CD4-positive, alpha-beta T cell (primary cell): ENCODE measurements around the gene NYNRIN. TPM values are rescaled to one million over a fixed set of nuclear protein-coding genes. Genes with fewer than 3 reads are reported as not detected.

Source experiments
- ATAC-seq: fragments of 200-7000 bp; cut with Tn5 transposase; one replicate; pipeline ENCODE4 v1.10.0; 2022; ENCODE audit warnings: mild to moderate bottlenecking; ENCODE audit not compliant: poor library complexity
- CTCF ChIA-PET: fragments of 350-600 bp; sonication (Branson Sonifier 250); formaldehyde crosslinking; loops from one replicate; lab custom pipeline; 2021; ENCODE audit warnings: antibody characterized with exemption, inconsistent platforms; lab: Charles Lee
- POLR2A ChIA-PET: fragments of 350-600 bp; sonication (Branson Sonifier 250); formaldehyde crosslinking; loops from one replicate; lab custom pipeline; 2021; ENCODE audit warnings: antibody characterized with exemption, inconsistent platforms; lab: Charles Lee
- DNase-seq, 14 experiments: peaks; one replicate each; pipeline ENCODE4 v3.0.0-alpha.2; 2013 to 2020; ENCODE audit warnings: mixed read lengths in 2 of 14
- H3K27ac ChIP-seq, 2 donors: one replicate each; pipeline versions ENCODE4 v1.5.1 to v1.7.0; 2013; ENCODE audit warnings: low read length in 2 of 2, low read depth in 1 of 2, mild to moderate bottlenecking in 1 of 2
- H3K27me3 ChIP-seq, 2 experiments: 1 replicate in 1 of 2; 2 replicates in 1 of 2; pipeline versions ENCODE4 v1.6.1 to v1.7.0; 2013; ENCODE audit warnings: low read length in 2 of 2, control low read depth in 1 of 2, mild to moderate bottlenecking in 1 of 2, moderate library complexity in 1 of 2; ENCODE audit not compliant: insufficient read depth in 2 of 2, control insufficient read depth in 1 of 2
- H3K36me3 ChIP-seq: one replicate; pipeline ENCODE4 v1.6.1; 2013; ENCODE audit warnings: low read length, control low read depth; ENCODE audit not compliant: insufficient read depth
- H3K4me1 ChIP-seq: one replicate; pipeline ENCODE4 v1.6.1; 2013; ENCODE audit warnings: low read length, control low read depth; ENCODE audit not compliant: insufficient read depth
- H3K4me3 ChIP-seq: one replicate; pipeline ENCODE4 v1.5.1; 2013; ENCODE audit warnings: mild to moderate bottlenecking, low read length, moderate library complexity
- H3K9me3 ChIP-seq, 2 experiments: 1 replicate in 1 of 2; 2 replicates in 1 of 2; pipeline versions ENCODE4 v1.6.1 to v1.7.0; 2013; ENCODE audit warnings: low read length in 2 of 2, mild to moderate bottlenecking in 2 of 2, control low read depth in 1 of 2, moderate library complexity in 1 of 2; ENCODE audit not compliant: control insufficient read depth in 1 of 2, insufficient read depth in 1 of 2
- H3K27ac Mint-ChIP-seq: one replicate; pipeline ENCODE4 v1.8.0; 2020; ENCODE audit warnings: mixed read lengths
- H3K27me3 Mint-ChIP-seq: one replicate; pipeline ENCODE4 v1.8.0; 2021; ENCODE audit warnings: mixed read lengths
- H3K36me3 Mint-ChIP-seq: one replicate; pipeline ENCODE4 v1.8.0; 2021; ENCODE audit warnings: low read depth, mixed read lengths
- H3K4me1 Mint-ChIP-seq: one replicate; pipeline ENCODE4 v1.8.0; 2021; ENCODE audit warnings: low read depth, mixed read lengths
- H3K4me3 Mint-ChIP-seq: one replicate; pipeline ENCODE4 v1.8.0; 2020; ENCODE audit warnings: mild to moderate bottlenecking, mixed read lengths
- H3K9me3 Mint-ChIP-seq: one replicate; pipeline ENCODE4 v1.8.0; 2020; ENCODE audit warnings: mixed read lengths
- CTCF ChIP-seq: fragments of 200-600 bp; IDR thresholded peaks from one replicate; pipeline ENCODE4 v1.8.0; 2022; ENCODE audit warnings: antibody characterized with exemption, mild to moderate bottlenecking
- intact Hi-C, 2 experiments: fragments of 100-400 bp; cut with DNase I in 1 of 2; cut with micrococcal nuclease in 1 of 2; formaldehyde crosslinking; loops; one replicate each; pipeline versions ENCODE4 v1.15.1 to v1.9.0; 2023 to 2025; cut with DNase I, micrococcal nuclease
- total RNA-seq, 174 experiments: library from RNA in 2 of 174; stranded (reverse) in 2 of 174; gene quantifications; one replicate each; pipeline ENCODE4 v1.2.3 and lab custom pipeline; 2021 to 2026

The NYNRIN gene
- total RNA-seq, 2 experiments from 2014 or later: 0.08 to 0.25 TPM

DNA sequence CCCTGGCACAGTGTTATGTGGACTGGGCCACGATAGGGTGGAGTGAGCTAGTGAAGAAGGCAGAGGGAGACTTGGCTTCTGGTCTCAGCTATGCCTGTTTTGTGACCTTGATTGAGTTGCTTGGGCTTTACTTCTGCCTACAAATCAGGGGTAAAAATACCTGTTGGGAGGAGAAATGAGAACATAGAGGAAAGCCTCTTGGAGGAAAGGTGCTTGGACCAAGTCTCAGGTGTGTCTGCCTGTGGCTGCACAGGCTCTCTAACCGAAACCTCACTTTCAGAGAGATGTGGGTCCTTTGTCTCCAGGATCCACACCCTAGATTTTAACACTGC is 38.9 kb downstream of the NYNRIN start:
- Histone ChIP-seq H3K4me1 (peaks cover 43% of the 10 kb centered on the region), H3K36me3 (peaks cover 83% of the 10 kb centered on the region), H3K4me3 (no peak overlapping the region), H3K27ac (peak overlapping the region; percentile 9 to 37), H3K9me3 (no peaks in the 10 kb centered on the region), H3K27me3 (no peaks in the 10 kb centered on the region)
- no peak for DNase-seq
- TF ChIP-seq CTCF: no peak
- H3K36me3 Mint-ChIP-seq: peaks cover 95% of the 10 kb centered on the region
- H3K27me3 Mint-ChIP-seq: no peaks in the 10 kb centered on the region
- peak overlapping the region; percentile 68 for H3K27ac Mint-ChIP-seq
- H3K4me1 Mint-ChIP-seq: peaks cover 82% of the 10 kb centered on the region
- no peak for ATAC-seq
- intact Hi-C loops: loop anchor here (2.0 to 10.0 kb wide), 2 partner anchors 323 to 423 kb away; partner anchors contain the start of genes DCAF11 (in 1 of the 2) and NRL (in 1 of the 2)
- peak overlapping the region; percentile 77 for H3K4me3 Mint-ChIP-seq
- no peaks in the 10 kb centered on the region for H3K9me3 Mint-ChIP-seq
- POLR2A ChIA-PET: interaction anchor here (0.9 to 10.8 kb wide), 4 partner anchors 39 to 204 kb away, joined by 3 to 270 read pairs (median 6); partner anchors contain the start of genes ADCY4, NYNRIN, RIPK3 and TINF2
- CTCF ChIA-PET: interaction anchor here (2.7 to 3.6 kb wide), 4 partner anchors 72 to 195 kb away, joined by 11 to 64 read pairs (median 19); partner anchors contain the start of genes ADCY4 and TINF2

- DNase-seq (no peak), ATAC-seq (no peak)
- Mint-ChIP-seq H3K27ac (peak overlapping the region; percentile 26), H3K4me1 (peaks cover 82% of the 10 kb centered on the region), H3K36me3 (peaks cover 92% of the 10 kb centered on the region), H3K27me3 (no peaks in the 10 kb centered on the region), H3K4me3 (peak overlapping the region; percentile 64), H3K9me3 (no peaks in the 10 kb centered on the region)
- Histone ChIP-seq H3K4me1 (peaks cover 44% of the 10 kb centered on the region), H3K36me3 (peaks cover 76% of the 10 kb centered on the region), H3K9me3 (no peaks in the 10 kb centered on the region), H3K27me3 (no peaks in the 10 kb centered on the region), H3K27ac (no peak overlapping the region), H3K4me3 (no peak overlapping the region)
- POLR2A ChIA-PET: interaction anchor here (0.7 to 10.8 kb wide), 3 partner anchors 101 to 126 kb away, joined by 3 to 270 read pairs (median 3); partner anchors contain the start of genes ADCY4 and RIPK3
- no peak for TF ChIP-seq CTCF
- CTCF ChIA-PET: interaction anchor here (2.7 to 3.6 kb wide), 4 partner anchors 73 to 196 kb away, joined by 11 to 64 read pairs (median 19); partner anchors contain the start of genes ADCY4 and TINF2
- intact Hi-C loops: loop anchor here in 1 of 2 experiments (10.0 kb wide), 1 partner anchor 324 kb away; the partner anchor contains the start of genes DCAF11 and NRL
Measured at GRCh38 chr14:24438223-24439097, 39.7 kb downstream of the NYNRIN start.

DNA sequence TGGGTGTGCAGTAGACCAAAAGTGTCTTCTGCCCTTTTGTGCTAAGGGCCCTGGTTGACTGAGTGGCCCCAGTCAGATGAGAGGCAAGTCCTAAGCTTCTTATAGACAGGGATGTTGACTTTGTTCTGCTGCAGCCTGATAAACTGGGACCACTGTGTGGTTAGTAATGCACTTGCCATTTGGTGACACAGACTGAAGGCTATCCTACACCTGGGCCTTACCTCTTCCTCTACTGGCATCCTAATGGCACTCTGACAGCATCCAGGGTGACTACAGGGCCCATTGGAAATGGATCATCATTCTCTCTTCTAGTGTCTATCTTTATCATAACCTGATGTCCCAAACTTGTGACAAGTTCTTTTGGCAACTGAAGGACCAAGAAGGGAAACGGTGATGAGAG is 40.5 kb downstream of the NYNRIN start:
- Mint-ChIP-seq H3K27ac (peak overlapping the region; percentile 26), H3K36me3 (peaks cover 85% of the 10 kb centered on the region), H3K9me3 (no peaks in the 10 kb centered on the region), H3K4me3 (peak overlapping the region; percentile 82), H3K27me3 (no peaks in the 10 kb centered on the region), H3K4me1 (peaks cover 82% of the 10 kb centered on the region)
- H3K27me3 ChIP-seq: no peaks in the 10 kb centered on the region
- peaks cover 69% of the 10 kb centered on the region for H3K36me3 ChIP-seq
- ATAC-seq (no peak), DNase-seq (no peak)
- TF ChIP-seq CTCF: no peak
- ChIA-PET CTCF (interaction anchor here (1.1 kb wide), 1 partner anchor 106 kb away, joined by 3 read pairs; no protein-coding TSS in a partner anchor), POLR2A (interaction anchor here (0.7 to 4.9 kb wide), 4 partner anchors 9 to 127 kb away, joined by 3 to 116 read pairs (median 4); partner anchors contain the start of genes CBLN3 and KHNYN)
- H3K27ac ChIP-seq: no peak overlapping the region
- no peak overlapping the region for H3K4me3 ChIP-seq
- H3K4me1 ChIP-seq: peaks cover 46% of the 10 kb centered on the region
- intact Hi-C loops: loop anchor here in 1 of 2 experiments (10.0 kb wide), 1 partner anchor 324 kb away; the partner anchor contains the start of genes DCAF11 and NRL
- no peaks in the 10 kb centered on the region for H3K9me3 ChIP-seq
